Transverse colon (tissue), 4 donors: ENCODE results near the gene IL13RA2.

Experiments
- CTCF ChIP-seq, 5 experiments: fragments of 200-600 bp in 3 of 5; fragments of 450-650 bp in 2 of 5; sonication (generic) in 3 of 5; IDR thresholded peaks; 1 replicate in 2 of 5; 2 replicates in 3 of 5; pipeline ENCODE4 v1.5.1; 2016 to 2017; ENCODE audit warnings: antibody characterized with exemption in 5 of 5, inconsistent platforms in 3 of 5, mild to moderate bottlenecking in 2 of 5, moderate library complexity in 1 of 5
- POLR2A ChIP-seq: fragments of 450-650 bp; IDR thresholded peaks from one replicate; pipeline ENCODE4 v1.6.1; 2016; ENCODE audit warnings: antibody characterized with exemption, mild to moderate bottlenecking, moderate library complexity
- POLR2AphosphoS5 ChIP-seq, 3 donors: sonication (generic); formaldehyde crosslinking; IDR thresholded peaks; one replicate each; pipeline ENCODE4 v1.6.1; 2016; ENCODE audit warnings: antibody characterized with exemption in 3 of 3

- no peak for TF ChIP-seq CTCF (IDR thresholded peaks at IDR 0.05)
- no peak for TF ChIP-seq POLR2A
- no peak for TF ChIP-seq POLR2AphosphoS5 (IDR thresholded peaks at IDR 0.05)
Observed at GRCh38 chrX:115023811-115024210, 6.4 kb upstream of the IL13RA2 start.
